HT1080 (cell line): ENCODE results near the gene ADAP1. TPM values are rescaled to one million over a fixed set of nuclear protein-coding genes. Genes with fewer than 3 reads are reported as not detected.

Experiments used
- total RNA-seq: library from RNA; depleted of rRNA; stranded (reverse); fragments of >200 nt; shearing (Covaris generic); gene quantifications from 2 replicates; pipeline ENCODE4 v1.2.3, GENCODE V29; 2014; rRNA removed

Gene ADAP1
- total RNA-seq, 1 experiment from 2014 or later: 1.6 TPM

Other genes starting within 250 kb of the ADAP1 start
- 70.9 and 82.8 TPM in 2 replicates for gene DNAAF5, start 228.0 kb downstream of the ADAP1 start, total RNA-seq
- gene PRKAR1B, start 227.4 kb downstream of the ADAP1 start, total RNA-seq: 18.6 and 27.2 TPM in 2 replicates
- 81.8 and 130 TPM in 2 replicates for gene SUN1, start 122.2 kb downstream of the ADAP1 start, total RNA-seq
- 48.0 and 51.0 TPM in 2 replicates for gene GET4, start 78.1 kb downstream of the ADAP1 start, total RNA-seq
- gene COX19, start 20.9 kb upstream of the ADAP1 start, total RNA-seq: 7.0 and 9.6 TPM in 2 replicates
- not detected in 2 replicates for gene CYP2W1, start 28.5 kb upstream of the ADAP1 start, total RNA-seq
- 1.1 and 1.9 TPM in 2 replicates for gene GPR146, start 89.9 kb upstream of the ADAP1 start, total RNA-seq
- 0.84 and 1.8 TPM in 2 replicates for gene GPER1, start 133.4 kb upstream of the ADAP1 start, total RNA-seq
- 22.5 and 25.9 TPM in 2 replicates for gene ZFAND2A, start 205.5 kb upstream of the ADAP1 start, total RNA-seq